A549 treated with AZD9567 at 1 μM for 4 hours (cell line): ENCODE measurements around the gene OR52B4. TPM values are rescaled to one million over a fixed set of nuclear protein-coding genes. Genes with fewer than 3 reads are reported as not detected.

Experiments used
- total RNA-seq: library from RNA; stranded (reverse); fragments of 200-300 nt; extraction: Qiagen RNA extraction; gene quantifications from 5 replicates; pipeline ENCODE4 v1.2.3, GENCODE V29; 2022; ENCODE audit not compliant: insufficient read depth

Gene OR52B4
- not detected in 5 replicates for total RNA-seq

GRCh38 chr11:4368286-4368685 is at the start of gene OR52B4:
Gene OR52B4, minus strand, starts transcription at chr11:4368386. Its CDS starts 91 bp downstream, at chr11:4368295.

GRCh38 chr11:4393209-4393857 is 25.1 kb upstream of the OR52B4 start, which contains the start of gene TRIM21:
Gene TRIM21, minus strand, starts transcription at chr11:4393702. Its CDS starts 3,293 bp downstream, at chr11:4390409.

Other genes with a start within 250 kb of the OR52B4 start
- 19.6 to 24.6 TPM (median 22.0 TPM) in 5 replicates for gene TRIM21, start 25.3 kb upstream of the OR52B4 start, total RNA-seq
- gene OR52K2, start 80.9 kb upstream of the OR52B4 start, total RNA-seq = not detected in 5 replicates
- not detected in 5 replicates for gene OR52K1, start 114.3 kb upstream of the OR52B4 start, total RNA-seq
- not detected in 5 replicates for gene OR52M1, start 176.8 kb upstream of the OR52B4 start, total RNA-seq
- not detected in 5 replicates for gene OR52I2, start 213.4 kb upstream of the OR52B4 start, total RNA-seq
- not detected in 5 replicates for gene OR52I1, start 225.7 kb upstream of the OR52B4 start, total RNA-seq
- 8.5 to 10.6 TPM (median 9.7 TPM) in 5 replicates for gene TRIM68, start 239.8 kb upstream of the OR52B4 start, total RNA-seq